IMR-90 (cell line): ENCODE results near the gene UBN2. TPM values are rescaled to one million over a fixed set of nuclear protein-coding genes. Genes with fewer than 3 reads are reported as not detected.

Source experiments
- ATAC-seq: fragments of 200-7000 bp; cut with Tn5 transposase; 2 replicates; pipeline ENCODE4 v1.9.1; 2020; ENCODE audit warnings: low read depth, mild to moderate bottlenecking, moderate library complexity
- BruUV-seq: library from RNA; stranded (reverse); fragments of 400-500 nt; replicated peaks from 2 replicates; lab custom pipeline; 2021; lab: Mats Ljungman, UMichigan
- CTCF ChIA-PET: fragments of 300-600 bp; formaldehyde crosslinking; extraction: SDS; loops from one replicate; lab custom pipeline; 2021; ENCODE audit warnings: antibody characterized with exemption; lab: Yijun Ruan, JAX
- POLR2A ChIA-PET: fragments of 300-600 bp; sonication (Branson Sonifier 250); formaldehyde crosslinking; loops from one replicate; lab custom pipeline; 2022; ENCODE audit warnings: antibody characterized with exemption; ENCODE audit not compliant: unreplicated experiment; lab: Charles Lee
- DNase-seq: peaks from one replicate; pipeline ENCODE4 v3.0.0; 2013
- H2AFZ ChIP-seq: replicated peaks from 2 replicates; pipeline ENCODE3; 2013; ENCODE audit warnings: low read length, mild to moderate bottlenecking; ENCODE audit not compliant: poor library complexity
- H2AK5ac ChIP-seq: 2 replicates; pipeline ENCODE4 v1.6.1; 2013; ENCODE audit warnings: low read depth, low read length, inconsistent platforms
- H2AK9ac ChIP-seq: replicated peaks from 2 replicates; pipeline ENCODE3; 2013; ENCODE audit warnings: mild to moderate bottlenecking, low read depth, low read length, moderate library complexity; ENCODE audit not compliant: poor library complexity
- H2BK120ac ChIP-seq: 2 replicates; pipeline ENCODE4 v1.6.1; 2013; ENCODE audit warnings: low read depth, low read length, inconsistent platforms
- H2BK15ac ChIP-seq: 3 replicates; pipeline ENCODE4 v1.6.1; 2013; ENCODE audit warnings: low read depth, low read length, inconsistent platforms
- H2BK20ac ChIP-seq: 2 replicates; pipeline ENCODE4 v1.6.1; 2013; ENCODE audit warnings: low read depth, mild to moderate bottlenecking, inconsistent platforms, low read length, moderate library complexity
- H2BK5ac ChIP-seq: 2 replicates; pipeline ENCODE4 v1.6.1; 2013; ENCODE audit warnings: mild to moderate bottlenecking, low read depth, low read length, inconsistent platforms; ENCODE audit not compliant: poor library complexity, severe bottlenecking
- H3K14ac ChIP-seq: replicated peaks from 2 replicates; pipeline ENCODE4 v1.6.1; 2013; ENCODE audit warnings: low read depth, low read length, inconsistent platforms
- H3K18ac ChIP-seq: 2 replicates; pipeline ENCODE4 v1.6.1; 2013; ENCODE audit warnings: low read depth, low read length, control low read depth
- H3K23ac ChIP-seq: 2 replicates; pipeline ENCODE4 v1.6.1; 2013; ENCODE audit warnings: low read depth, low read length, inconsistent platforms
- H3K27ac ChIP-seq: 2 replicates; pipeline ENCODE4 v1.5.1; 2013; ENCODE audit warnings: mild to moderate bottlenecking, control low read depth, low read length; ENCODE audit not compliant: insufficient read depth
- H3K27me3 ChIP-seq: 2 replicates; pipeline ENCODE4 v1.6.1; 2013; ENCODE audit warnings: low read length; ENCODE audit not compliant: control insufficient read depth, insufficient read depth
- H3K36me3 ChIP-seq: 2 replicates; pipeline ENCODE4 v1.6.1; 2013; ENCODE audit warnings: low read length, mixed read lengths; ENCODE audit not compliant: control insufficient read depth, insufficient read depth
- H3K4ac ChIP-seq: 2 replicates; pipeline ENCODE4 v1.6.1; 2013; ENCODE audit warnings: low read depth, low read length, inconsistent platforms
- H3K4me1 ChIP-seq: 2 replicates; pipeline ENCODE4 v1.6.1; 2013; ENCODE audit warnings: low read length, mixed read lengths; ENCODE audit not compliant: control insufficient read depth, insufficient read depth
- H3K4me2 ChIP-seq: 2 replicates; pipeline ENCODE4 v1.6.1; 2013; ENCODE audit warnings: low read depth, mild to moderate bottlenecking, control low read depth, low read length, moderate library complexity
- H3K4me3 ChIP-seq: 2 replicates; pipeline ENCODE4 v1.5.1; 2013; ENCODE audit warnings: low read depth, mild to moderate bottlenecking, control low read depth, low read length, moderate library complexity; ENCODE audit not compliant: insufficient read depth
- H3K56ac ChIP-seq: 2 replicates; pipeline ENCODE4 v1.6.1; 2013; ENCODE audit warnings: low read length, inconsistent platforms; ENCODE audit not compliant: insufficient read depth; ENCODE audit errors: extremely low read depth
- H3K79me1 ChIP-seq, 2 experiments: 2 replicates each; pipeline ENCODE4 v1.6.1; 2013; ENCODE audit warnings: low read length in 2 of 2, inconsistent platforms in 1 of 2, low read depth in 1 of 2
- H3K9ac ChIP-seq: 2 replicates; pipeline ENCODE4 v1.6.1; 2013; ENCODE audit warnings: low read depth, low read length, control low read depth
- H3K9me1 ChIP-seq: 2 replicates; pipeline ENCODE4 v1.6.1; 2013; ENCODE audit warnings: low read length, inconsistent platforms; ENCODE audit not compliant: insufficient read depth
- H3K9me3 ChIP-seq: 2 replicates; pipeline ENCODE4 v1.6.1; 2013; ENCODE audit warnings: low read length; ENCODE audit not compliant: control insufficient read depth, insufficient read depth
- H4K20me1 ChIP-seq: 2 replicates; pipeline ENCODE4 v1.6.1; 2013; ENCODE audit warnings: low read length, inconsistent platforms; ENCODE audit not compliant: insufficient read depth
- H4K5ac ChIP-seq: 2 replicates; pipeline ENCODE4 v1.6.1; 2013; ENCODE audit warnings: mild to moderate bottlenecking, low read depth, low read length, control low read depth
- H4K8ac ChIP-seq, 2 experiments: 2 replicates each; pipeline ENCODE4 v1.6.1; 2013; ENCODE audit warnings: low read depth in 2 of 2, low read length in 2 of 2, control low read depth in 1 of 2, inconsistent platforms in 1 of 2
- H4K91ac ChIP-seq: 2 replicates; pipeline ENCODE4 v1.6.1; 2013; ENCODE audit warnings: low read depth, low read length, inconsistent platforms; ENCODE audit not compliant: insufficient read depth
- SMC3 ChIP-seq: fragments of 150-350 bp; IDR thresholded peaks from 2 replicates; pipeline ENCODE4 v1.6.1; 2016; ENCODE audit warnings: low read depth, mild to moderate bottlenecking, antibody characterized with exemption, low read length, moderate library complexity
- WGBS, 2 experiments: methylation state at CpG; one replicate each; pipeline versions ENCODE4 v1.1.5 to v1.1.7; 2013; ENCODE audit warnings: missing lambda C conversion rate in 2 of 2; ENCODE audit not compliant: insufficient read length in 1 of 2; ENCODE audit errors: extremely low coverage in 2 of 2; 5-methylcytosine and 5-hydroxymethylcytosine counted together
- dilution Hi-C: fragments of 300-500 bp; cut with HindIII; formaldehyde crosslinking; loops from one replicate; pipeline ENCODE4 v1.14.3; 2018; ENCODE audit warnings: low sequenced_read_pairs; ENCODE audit not compliant: unreplicated experiment
- in situ Hi-C: fragments of 300-500 bp; cut with MboI; formaldehyde crosslinking; loops from 3 replicates; pipeline ENCODE4 v1.14.3; 2019; ENCODE audit warnings: low sequenced_read_pairs, inconsistent platforms, mixed read lengths
- intact Hi-C: fragments of 100-400 bp; cut with micrococcal nuclease; formaldehyde crosslinking; loops from 2 replicates; pipeline ENCODE4 v1.10.0; 2022
- polyA plus RNA-seq, 3 experiments: library from polyadenylated mRNA; depleted of rRNA; stranded (reverse); fragments of >200 nt; gene quantifications; 2 replicates each; pipeline ENCODE4 v1.2.3, GENCODE V29; 2012; ENCODE audit warnings: low replicate concordance in 1 of 3
- total RNA-seq: library from RNA; depleted of rRNA; stranded (reverse); fragments of >200 nt; gene quantifications from 2 replicates; pipeline ENCODE4 v1.2.3, GENCODE V29; 2012

The UBN2 gene
- total and polyA plus RNA-seq, 2 of the 4 experiments (the other 2 are of a cell fraction) = 1.6 to 2.3 TPM

- no CpG with 5 or more reads among the region's 5 CpGs for WGBS, 2 experiments
- Histone ChIP-seq H3K56ac (no peak overlapping the region), H4K20me1 (no peaks in the 10 kb centered on the region), H2AK9ac (no peak overlapping the region), H3K27me3 (no peaks in the 10 kb centered on the region), H3K18ac (no peak overlapping the region), H2AFZ (no peak overlapping the region), H2BK5ac (no peak overlapping the region), H3K4me2 (no peak overlapping the region), H3K9me1 (no peaks in the 10 kb centered on the region; the same call in 1 of the 2 replicates), H2BK120ac (no peak overlapping the region), H3K27ac (no peak overlapping the region), H3K9ac (no peak overlapping the region), H2BK15ac (no peak overlapping the region), H4K5ac (no peak overlapping the region), H2BK20ac (no peak overlapping the region), H2AK5ac (no peak overlapping the region), H3K79me1 (peaks cover 0 to 32% of the 10 kb centered on the region in 2 experiments; a peak in 2 of 4 replicates), H4K8ac (no peak overlapping the region), H3K14ac (0 out of 2 replicates have a peak overlapping the region, but pooled peaks have one; percentile 52), H3K4me1 (peaks cover 2% of the 10 kb centered on the region; the same call in 1 of the 2 replicates), H4K91ac (no peak overlapping the region), H3K4me3 (no peak overlapping the region), H3K36me3 (peaks cover 9% of the 10 kb centered on the region), H3K4ac (no peak overlapping the region), H3K23ac (no peak overlapping the region), H3K9me3 (no peaks in the 10 kb centered on the region)
- ATAC-seq (no peak), DNase-seq (no peak)
- POLR2A ChIA-PET = no interaction called here
- BruUV-seq = no TSS peak
- intact Hi-C loops = no loop called here
- TF ChIP-seq SMC3 = no peak
- in situ Hi-C loops = no loop called here
- dilution Hi-C loops = no loop called here
- CTCF ChIA-PET = no interaction called here
Observed at GRCh38 chr7:139246494-139246893, 15.5 kb downstream of the UBN2 start.
